Keratinocyte (primary cell): Measurements from ENCODE around the gene HSD17B1.

Experiments
- CTCF ChIP-seq, 3 experiments: IDR thresholded peaks in 1 of 3; conservative IDR thresholded peaks in 1 of 3; optimal IDR thresholded peaks in 1 of 3; 2 replicates in 2 of 3; 3 replicates in 1 of 3; pipeline versions ENCODE3 to v1.5.1; 2011; ENCODE audit warnings: low read length in 3 of 3, mild to moderate bottlenecking in 3 of 3, moderate library complexity in 2 of 3, control low read depth in 1 of 3, inconsistent platforms in 1 of 3; ENCODE audit not compliant: insufficient read depth in 2 of 3; ENCODE audit errors: extremely low read depth in 1 of 3
- EZH2 ChIP-seq: IDR thresholded peaks from one replicate; pipeline ENCODE4 v1.6.1; 2012; ENCODE audit warnings: inconsistent platforms, mild to moderate bottlenecking, low read length, moderate library complexity

- no peak for TF ChIP-seq CTCF (optimal IDR thresholded peaks at IDR 0.05 in 1 of 3, IDR thresholded peaks at IDR 0.05 in 1 of 3, conservative IDR thresholded peaks at IDR 0.05 in 1 of 3; ENCODE audit: extremely low read depth in 1 of 3, insufficient read depth in 2 of 3, low read length in 3 of 3)
- TF ChIP-seq EZH2 = no peak
Measured at GRCh38 chr17:42512733-42513251, 39.9 kb upstream of the HSD17B1 start.
